Activated T-cell treated with anti-CD3 and anti-CD28 coated beads for 4 hours (primary cell): ENCODE measurements around the gene MACROD2.

Source experiments
- DNase-seq: peaks from one replicate; pipeline ENCODE4 v3.0.0-alpha.2; 2020

MACROD2 gene

DNA sequence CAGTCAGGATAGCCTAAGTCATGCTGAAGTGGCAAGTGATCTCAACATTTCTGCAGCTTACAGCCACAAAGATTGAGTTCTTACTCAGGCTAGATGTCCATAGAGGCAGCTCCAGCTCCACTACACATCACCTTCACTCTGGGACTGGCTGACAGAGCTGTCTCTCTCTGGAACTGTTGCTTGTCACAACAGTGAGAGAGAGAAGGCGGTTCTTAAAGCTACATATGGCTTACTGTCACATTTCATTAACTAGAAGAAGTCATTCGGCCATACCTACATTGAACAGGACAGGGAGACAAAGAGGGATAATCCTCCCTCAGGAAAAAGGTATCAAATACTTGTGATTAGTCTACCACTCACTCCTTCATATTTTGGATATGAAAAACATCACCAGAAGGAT is 1257.0 kb downstream of the MACROD2 start:
- DNase-seq = no peak

- DNase-seq = no peak
Measured at GRCh38 chr20:15253431-15253830, 1258.1 kb downstream of the MACROD2 start.

- DNase-seq = no peak
Measured at GRCh38 chr20:15256676-15257568, 1261.6 kb downstream of the MACROD2 start.

DNA sequence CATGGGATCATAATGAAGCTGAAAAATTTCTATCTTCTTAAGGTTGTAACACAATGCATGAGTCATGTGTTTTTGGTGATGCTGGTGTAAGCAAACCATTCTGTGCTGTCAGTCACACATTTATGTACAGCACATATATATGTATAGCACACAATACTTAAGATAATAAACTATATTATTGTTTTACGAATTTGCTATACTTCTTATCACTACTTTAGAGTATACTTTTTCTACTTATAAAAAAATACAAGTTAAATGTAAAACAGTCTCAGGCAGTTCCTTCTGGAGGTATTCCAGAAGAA is 1262.2 kb downstream of the MACROD2 start:
- DNase-seq = no peak

DNA sequence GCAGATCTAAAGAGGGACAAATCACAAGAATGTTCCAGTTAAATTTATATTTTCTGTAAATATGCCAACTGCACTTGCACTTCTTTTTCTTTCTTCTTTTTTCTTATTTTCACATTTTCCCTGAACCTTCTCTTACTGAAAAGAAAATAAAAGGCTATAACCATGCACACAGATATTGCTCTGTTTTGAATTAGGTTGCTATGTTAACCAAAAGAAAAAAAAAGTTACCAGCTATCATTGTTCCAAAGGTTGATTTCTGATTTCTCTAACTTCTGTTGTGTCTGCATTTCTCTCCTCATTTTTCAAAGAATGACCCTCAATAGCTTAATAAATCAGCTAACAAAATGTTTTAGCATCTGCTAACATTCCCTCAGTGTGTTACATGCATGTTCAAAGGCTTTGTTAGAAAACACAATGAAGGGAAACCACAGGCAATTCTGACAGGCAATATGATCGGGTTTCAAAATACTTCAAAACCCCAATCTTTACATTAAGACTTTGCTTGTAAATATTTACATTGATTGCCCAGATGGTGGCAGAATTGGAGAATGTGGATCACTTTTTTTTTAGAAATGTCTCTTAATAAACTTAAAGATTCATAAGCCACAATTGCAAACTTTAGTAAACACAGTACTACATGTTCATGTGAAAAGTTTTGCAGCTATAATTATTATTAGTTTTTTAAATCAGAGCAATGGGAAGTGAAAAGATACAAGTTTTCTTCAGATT is 1270.4 kb downstream of the MACROD2 start:
- DNase-seq = no peak

GRCh38 chr20:15267935-15268334 is 1272.6 kb downstream of the MACROD2 start:
- no peak for DNase-seq

- no peak for DNase-seq
Measured at GRCh38 chr20:15278041-15278440, 1282.7 kb downstream of the MACROD2 start.

DNA sequence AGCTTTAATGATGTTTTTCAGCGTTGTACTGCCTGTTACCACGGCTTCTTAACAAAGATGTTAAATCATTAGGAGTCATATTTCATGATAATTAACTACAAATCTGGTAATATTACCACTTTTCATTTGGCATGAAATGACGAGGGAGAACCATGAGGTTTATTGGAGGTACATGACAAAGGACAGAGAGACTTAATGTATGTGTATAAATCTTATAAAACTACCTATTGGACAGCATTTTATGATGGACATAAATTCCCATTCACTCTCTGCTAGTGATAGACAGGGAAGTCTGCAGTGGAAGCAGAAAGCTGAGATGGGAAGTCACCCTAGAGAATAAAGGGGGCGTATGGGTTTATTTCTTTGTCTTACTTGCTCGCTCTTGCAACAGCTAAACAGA is 1292.0 kb downstream of the MACROD2 start:
- no peak for DNase-seq

DNA sequence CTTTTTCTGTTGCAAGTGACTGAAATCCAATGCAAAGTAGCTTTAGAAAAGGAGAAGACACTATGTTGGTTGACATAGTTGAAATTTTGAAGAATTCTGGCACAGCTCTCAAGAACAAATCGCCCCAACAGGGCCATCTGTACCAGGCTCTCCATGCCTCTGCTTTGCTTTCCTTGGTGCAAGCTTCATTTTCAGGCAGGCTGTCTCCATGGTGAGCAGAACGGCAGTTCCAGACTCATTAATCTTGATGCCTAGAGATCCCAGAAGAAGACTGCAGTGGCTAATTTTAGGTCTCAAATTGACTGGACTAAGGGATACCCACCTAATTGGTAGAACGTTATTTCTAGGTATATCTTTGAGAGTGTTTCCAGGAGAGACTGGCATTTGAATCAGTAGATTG is 1292.8 kb downstream of the MACROD2 start:
- no peak for DNase-seq

- DNase-seq = no peak
Measured at GRCh38 chr20:15289337-15289736, 1294.0 kb downstream of the MACROD2 start.

GRCh38 chr20:15292405-15292804 is 1297.1 kb downstream of the MACROD2 start:
- DNase-seq = no peak

- no peak for DNase-seq
Measured at GRCh38 chr20:15296422-15296821, 1301.1 kb downstream of the MACROD2 start.

- no peak for DNase-seq
Measured at GRCh38 chr20:15297059-15297875, 1302.0 kb downstream of the MACROD2 start.

- no peak for DNase-seq
Measured at GRCh38 chr20:15302075-15302474, 1306.8 kb downstream of the MACROD2 start.

GRCh38 chr20:15310361-15310760 is 1315.0 kb downstream of the MACROD2 start:
- DNase-seq = no peak

- no peak for DNase-seq
Measured at GRCh38 chr20:15316556-15316955, 1321.2 kb downstream of the MACROD2 start.

DNA sequence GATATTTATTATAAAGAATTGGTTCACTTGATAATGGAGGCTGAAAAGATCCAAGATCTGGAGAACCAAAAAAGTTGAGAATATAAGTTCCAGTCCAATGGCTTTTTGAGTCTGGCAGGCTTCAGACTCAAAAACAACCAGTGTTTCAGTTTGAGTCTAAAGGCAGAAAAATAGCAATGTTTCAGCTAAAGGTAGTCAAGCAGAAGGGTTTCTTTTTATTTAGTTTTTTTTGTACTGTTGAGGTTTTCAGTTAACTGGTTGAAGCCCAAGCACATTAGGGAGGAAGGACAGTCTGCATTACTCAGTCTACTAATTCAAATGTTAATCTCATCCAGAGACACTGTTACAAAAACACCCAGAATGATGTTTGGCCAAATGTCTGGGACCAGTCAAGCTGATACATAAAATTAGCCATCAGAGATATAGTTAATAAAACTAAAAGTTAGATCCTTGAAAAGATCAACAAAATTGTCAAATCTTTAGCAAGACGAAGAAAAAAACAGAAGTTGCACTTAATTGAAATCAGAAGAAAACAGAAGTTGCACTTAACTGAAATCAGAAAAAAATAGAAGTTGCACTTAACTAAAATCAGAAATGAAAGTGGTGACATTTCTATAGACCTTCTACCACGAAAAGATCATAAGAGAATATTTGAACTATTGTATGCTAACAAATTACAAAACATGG is 1322.4 kb downstream of the MACROD2 start:
- no peak for DNase-seq

DNA sequence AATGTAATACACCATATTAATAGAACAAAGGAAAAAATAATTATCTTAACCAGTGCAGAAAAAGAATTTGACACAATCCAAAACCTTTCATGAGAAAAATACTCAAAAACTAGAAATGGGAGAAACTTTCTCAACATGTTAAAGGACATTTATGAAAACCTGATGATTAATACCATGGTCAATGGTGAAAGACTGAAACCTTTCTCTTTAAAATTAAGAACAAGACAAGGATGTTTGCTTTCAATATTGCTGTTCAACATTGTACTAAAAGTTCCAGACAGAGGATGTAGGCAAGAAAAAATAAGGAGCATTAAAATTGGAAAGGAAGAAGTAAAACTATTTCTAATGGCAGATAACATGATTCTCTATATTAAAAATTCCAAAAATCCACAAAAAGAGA is 1323.4 kb downstream of the MACROD2 start:
- DNase-seq = no peak

- DNase-seq = no peak
Measured at GRCh38 chr20:15319439-15319838, 1324.1 kb downstream of the MACROD2 start.

- no peak for DNase-seq
Measured at GRCh38 chr20:15320941-15321340, 1325.6 kb downstream of the MACROD2 start.

GRCh38 chr20:15327123-15327522 is 1331.8 kb downstream of the MACROD2 start:
- DNase-seq = no peak

GRCh38 chr20:15328084-15328483 is 1332.8 kb downstream of the MACROD2 start:
- no peak for DNase-seq

DNA sequence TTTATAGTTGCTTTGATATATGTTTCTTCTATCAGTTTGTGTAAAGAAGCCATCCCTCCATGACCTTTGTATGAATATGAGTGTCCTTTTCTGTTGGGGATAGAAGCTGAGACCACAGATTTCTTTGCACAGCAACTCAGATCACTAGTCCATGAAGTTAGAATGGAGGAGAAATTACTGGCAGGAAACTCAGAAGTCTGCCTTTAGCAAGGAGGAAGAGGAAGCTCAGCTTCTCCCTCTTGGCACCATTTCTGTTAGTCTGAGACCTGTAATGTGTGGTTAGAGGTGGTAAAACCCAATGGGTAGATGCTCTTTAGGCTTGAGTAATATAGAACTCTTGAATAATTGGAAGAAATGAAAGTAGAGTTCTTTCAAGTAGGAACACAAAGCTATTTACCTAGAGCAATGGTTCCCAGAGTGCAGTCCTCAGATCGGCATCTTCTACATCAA is 1337.4 kb downstream of the MACROD2 start:
- DNase-seq = no peak
